Tibial nerve (tissue), 4 donors: ENCODE data around the gene RANGRF. TPM values are rescaled to one million over a fixed set of nuclear protein-coding genes. Genes with fewer than 3 reads are reported as not detected.

Experiments
- DNase-seq, 2 donors: peaks; one replicate each; pipeline ENCODE4 v3.0.0-alpha.2; 2019; ENCODE audit warnings: low spot score in 2 of 2
- H3K27ac ChIP-seq, 4 donors: fragments of 200-600 bp; sonication (generic) in 3 of 4; one replicate each; pipeline ENCODE4 v1.5.1; 2017 to 2019; ENCODE audit warnings: mild to moderate bottlenecking in 1 of 4
- H3K27me3 ChIP-seq, 2 donors: fragments of 200-600 bp; sonication (generic) in 1 of 2; one replicate each; pipeline versions ENCODE4 v1.5.1 to v1.6.0; 2017 to 2019
- H3K36me3 ChIP-seq, 3 donors: fragments of 200-600 bp; sonication (generic); one replicate each; pipeline ENCODE4 v1.5.1; 2018 to 2019
- H3K4me1 ChIP-seq, 4 donors: fragments of 200-600 bp; sonication (generic) in 3 of 4; one replicate each; pipeline ENCODE4 v1.5.1; 2017 to 2019
- H3K4me3 ChIP-seq, 4 donors: fragments of 200-600 bp; sonication (generic) in 3 of 4; one replicate each; pipeline ENCODE4 v1.5.1; 2017 to 2019; ENCODE audit warnings: mild to moderate bottlenecking in 1 of 4, moderate library complexity in 1 of 4
- H3K9me3 ChIP-seq, 4 donors: fragments of 200-600 bp; sonication (generic) in 3 of 4; one replicate each; pipeline ENCODE4 v1.5.1; 2017 to 2019
- EP300 ChIP-seq, 2 donors: sonication (generic); formaldehyde crosslinking; IDR thresholded peaks; one replicate each; pipeline ENCODE4 v1.6.1; 2017; ENCODE audit warnings: antibody characterized with exemption in 2 of 2, mild to moderate bottlenecking in 1 of 2
- POLR2A ChIP-seq, 2 donors: fragments of 450-650 bp; IDR thresholded peaks; one replicate each; pipeline ENCODE4 v1.6.1; 2017; ENCODE audit warnings: antibody characterized with exemption in 2 of 2, mild to moderate bottlenecking in 2 of 2, moderate library complexity in 2 of 2
- WGBS, 2 donors: methylation state at CpG; one replicate each; pipeline ENCODE4 v1.1.5; 2018; 5-methylcytosine and 5-hydroxymethylcytosine counted together
- total RNA-seq, 4 donors: library from RNA; depleted of rRNA; stranded (reverse); fragments of >200 nt; gene quantifications; one replicate each; pipeline ENCODE4 v1.1.0, GENCODE V29; 2016
- TF ChIP-seq, protein P1 (sequence below), 5 experiments: fragments of 200-600 bp in 3 of 5; fragments of 450-650 bp in 2 of 5; sonication (generic) in 3 of 5; IDR thresholded peaks; one replicate each; pipeline ENCODE4 v1.5.1; 2016 to 2019; ENCODE audit warnings: antibody characterized with exemption in 5 of 5, mild to moderate bottlenecking in 3 of 5, moderate library complexity in 2 of 5

Gene RANGRF
- total RNA-seq, 4 donors from 2014 or later = 23.0 to 35.4 (median 25.1) TPM

- no peak for DNase-seq
- Histone ChIP-seq H3K9me3 (no peaks in the 10 kb centered on the region), H3K4me1 (no peaks in the 10 kb centered on the region), H3K27me3 (no peaks in the 10 kb centered on the region), H3K27ac (no peak overlapping the region), H3K4me3 (no peak overlapping the region), H3K36me3 (peaks cover 0 to 84% (median 0%) of the 10 kb centered on the region in 3 donors)
- 77 to 83% methylated on average over 13 of the region's 13 CpGs for WGBS, 2 donors
- TF ChIP-seq EP300 (IDR thresholded peaks at IDR 0.05) = no peak
- TF ChIP-seq POLR2A (IDR thresholded peaks at IDR 0.05) = no peak
- TF ChIP-seq, protein P1, sequence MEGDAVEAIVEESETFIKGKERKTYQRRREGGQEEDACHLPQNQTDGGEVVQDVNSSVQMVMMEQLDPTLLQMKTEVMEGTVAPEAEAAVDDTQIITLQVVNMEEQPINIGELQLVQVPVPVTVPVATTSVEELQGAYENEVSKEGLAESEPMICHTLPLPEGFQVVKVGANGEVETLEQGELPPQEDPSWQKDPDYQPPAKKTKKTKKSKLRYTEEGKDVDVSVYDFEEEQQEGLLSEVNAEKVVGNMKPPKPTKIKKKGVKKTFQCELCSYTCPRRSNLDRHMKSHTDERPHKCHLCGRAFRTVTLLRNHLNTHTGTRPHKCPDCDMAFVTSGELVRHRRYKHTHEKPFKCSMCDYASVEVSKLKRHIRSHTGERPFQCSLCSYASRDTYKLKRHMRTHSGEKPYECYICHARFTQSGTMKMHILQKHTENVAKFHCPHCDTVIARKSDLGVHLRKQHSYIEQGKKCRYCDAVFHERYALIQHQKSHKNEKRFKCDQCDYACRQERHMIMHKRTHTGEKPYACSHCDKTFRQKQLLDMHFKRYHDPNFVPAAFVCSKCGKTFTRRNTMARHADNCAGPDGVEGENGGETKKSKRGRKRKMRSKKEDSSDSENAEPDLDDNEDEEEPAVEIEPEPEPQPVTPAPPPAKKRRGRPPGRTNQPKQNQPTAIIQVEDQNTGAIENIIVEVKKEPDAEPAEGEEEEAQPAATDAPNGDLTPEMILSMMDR (IDR thresholded peaks at IDR 0.05) = no peak
These were observed 20.9 kb upstream of the RANGRF start for GRCh38 chr17:8267480-8268147.

DNA sequence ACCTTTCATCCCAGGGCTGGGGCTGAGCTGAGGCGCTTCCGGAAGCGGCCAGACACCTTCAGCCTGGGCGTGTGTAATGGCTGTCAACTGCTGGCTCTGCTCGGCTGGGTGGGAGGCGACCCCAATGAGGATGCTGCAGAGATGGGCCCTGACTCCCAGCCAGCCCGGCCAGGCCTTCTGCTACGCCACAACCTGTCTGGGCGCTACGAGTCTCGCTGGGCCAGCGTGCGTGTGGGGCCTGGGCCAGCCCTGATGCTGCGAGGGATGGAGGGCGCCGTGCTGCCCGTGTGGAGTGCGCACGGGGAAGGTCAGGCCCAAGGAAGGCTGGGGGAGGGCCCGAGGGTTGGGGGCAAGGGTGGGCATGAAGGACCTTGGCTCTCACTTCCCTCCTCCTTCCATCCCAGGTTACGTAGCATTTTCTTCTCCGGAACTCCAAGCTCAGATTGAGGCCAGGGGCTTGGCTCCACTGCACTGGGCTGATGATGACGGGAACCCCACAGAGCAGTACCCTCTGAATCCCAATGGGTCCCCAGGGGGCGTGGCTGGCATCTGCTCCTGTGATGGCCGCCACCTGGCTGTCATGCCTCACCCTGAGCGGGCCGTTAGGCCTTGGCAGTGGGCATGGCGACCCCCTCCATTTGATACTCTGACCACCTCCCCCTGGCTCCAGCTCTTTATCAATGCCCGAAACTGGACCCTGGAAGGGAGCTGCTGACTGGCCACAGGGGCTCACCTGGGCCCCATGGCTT, 19.7 kb upstream of the RANGRF start:
- H3K36me3 ChIP-seq = peaks cover 0 to 72% (median 0%) of the 10 kb centered on the region in 3 donors

GRCh38 chr17:8272421-8272820, 16.0 kb upstream of the RANGRF start:
- no peak overlapping the region for H3K27ac ChIP-seq
- H3K4me3 ChIP-seq = no peak overlapping the region
- H3K4me1 ChIP-seq = no peaks in the 10 kb centered on the region
- 74 to 92% methylated on average over 1 of the region's 1 CpG for WGBS, 2 donors
- H3K27me3 ChIP-seq = no peaks in the 10 kb centered on the region
- DNase-seq = no peak
- TF ChIP-seq, protein P1 (IDR thresholded peaks at IDR 0.05) = no peak
- TF ChIP-seq EP300 (IDR thresholded peaks at IDR 0.05) (no peak), POLR2A (IDR thresholded peaks at IDR 0.05) (no peak)
- peaks cover 0 to 35% (median 0%) of the 10 kb centered on the region in 3 donors for H3K36me3 ChIP-seq
- H3K9me3 ChIP-seq = no peaks in the 10 kb centered on the region

More for the DNA sequence above, 19.7 kb upstream of the RANGRF start:
- Histone ChIP-seq H3K27ac (no peak overlapping the region), H3K9me3 (no peaks in the 10 kb centered on the region), H3K4me3 (no peak overlapping the region), H3K4me1 (no peaks in the 10 kb centered on the region), H3K27me3 (no peaks in the 10 kb centered on the region)
- WGBS, 2 donors = 89% methylated on average over 29 of the region's 29 CpGs
- TF ChIP-seq POLR2A (IDR thresholded peaks at IDR 0.05) = no peak
- no peak for TF ChIP-seq EP300 (IDR thresholded peaks at IDR 0.05)
- TF ChIP-seq, protein P1 (IDR thresholded peaks at IDR 0.05) = no peak
- DNase-seq = no peak

DNA sequence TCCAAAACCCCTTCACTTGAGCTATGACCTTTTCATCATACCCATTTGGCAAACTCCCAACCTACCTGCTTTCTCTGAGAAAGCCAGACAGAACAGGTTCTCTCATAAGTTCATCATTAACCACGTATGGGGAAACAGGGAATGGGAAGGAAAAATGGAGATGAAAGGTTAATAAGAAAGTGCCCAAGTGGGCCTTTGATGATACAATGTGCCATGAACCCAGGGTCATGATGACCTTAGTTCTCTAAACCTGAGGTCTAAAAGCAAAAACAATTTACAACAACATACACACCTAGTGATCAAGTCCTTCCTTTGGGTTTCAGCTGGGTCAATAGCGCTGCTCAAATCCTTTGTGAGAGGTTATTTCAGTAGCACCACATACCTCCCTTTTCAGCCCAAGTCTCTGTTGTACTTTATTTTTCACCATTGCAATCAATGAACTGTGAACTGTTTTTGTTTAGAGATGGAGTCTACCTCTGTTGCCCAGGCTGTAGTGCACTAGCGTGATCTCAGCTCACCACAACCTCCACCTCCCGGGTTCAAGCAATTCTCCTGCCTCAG, 14.5 kb upstream of the RANGRF start:
- Histone ChIP-seq H3K27me3 (no peaks in the 10 kb centered on the region), H3K4me3 (no peak overlapping the region), H3K4me1 (no peaks in the 10 kb centered on the region), H3K27ac (no peak overlapping the region), H3K36me3 (peaks cover 0 to 26% (median 0%) of the 10 kb centered on the region in 3 donors), H3K9me3 (no peaks in the 10 kb centered on the region)
- no peak for DNase-seq
- no peak for TF ChIP-seq POLR2A (IDR thresholded peaks at IDR 0.05)
- no peak for TF ChIP-seq EP300 (IDR thresholded peaks at IDR 0.05)
- 92% methylated on average over 4 of the region's 4 CpGs for WGBS, 2 donors

DNA sequence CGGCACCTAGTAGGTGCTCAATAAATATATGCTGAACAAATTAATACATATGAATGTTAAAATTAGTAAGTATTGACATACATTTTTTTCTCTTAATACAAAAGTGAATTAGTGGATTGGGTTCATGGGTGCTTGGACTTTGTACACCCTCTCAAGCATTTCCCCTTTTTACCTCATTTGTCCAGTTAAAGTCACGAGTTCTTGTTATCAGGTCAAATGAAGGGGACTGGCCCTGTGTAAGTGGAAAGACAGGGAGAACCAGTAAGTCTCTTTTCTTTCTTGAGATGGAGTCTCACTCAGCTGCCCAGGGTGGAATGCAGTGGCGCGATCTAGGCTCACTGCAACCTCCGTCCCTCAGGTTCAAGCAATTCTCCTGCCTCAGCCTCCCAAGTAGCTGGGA, 13.7 kb upstream of the RANGRF start:
- WGBS, 2 donors = 94 to 96% methylated on average over 5 of the region's 5 CpGs
- Histone ChIP-seq H3K4me1 (no peaks in the 10 kb centered on the region), H3K36me3 (peaks cover 0 to 17% (median 0%) of the 10 kb centered on the region in 3 donors), H3K27me3 (no peaks in the 10 kb centered on the region), H3K27ac (no peak overlapping the region), H3K9me3 (no peaks in the 10 kb centered on the region), H3K4me3 (no peak overlapping the region)
- TF ChIP-seq, protein P1 (IDR thresholded peaks at IDR 0.05) = no peak
- no peak for TF ChIP-seq EP300 (IDR thresholded peaks at IDR 0.05)
- TF ChIP-seq POLR2A (IDR thresholded peaks at IDR 0.05) = no peak
- no peak for DNase-seq
